ENCODE results near the gene TMEM178B. TPM values are rescaled to one million over a fixed set of nuclear protein-coding genes. Genes with fewer than 3 reads are reported as not detected.

The TMEM178B gene
- polyA plus RNA-seq, 1 of the 3 experiments (the other 2 are of a cell fraction): 0.20 TPM

DNA sequence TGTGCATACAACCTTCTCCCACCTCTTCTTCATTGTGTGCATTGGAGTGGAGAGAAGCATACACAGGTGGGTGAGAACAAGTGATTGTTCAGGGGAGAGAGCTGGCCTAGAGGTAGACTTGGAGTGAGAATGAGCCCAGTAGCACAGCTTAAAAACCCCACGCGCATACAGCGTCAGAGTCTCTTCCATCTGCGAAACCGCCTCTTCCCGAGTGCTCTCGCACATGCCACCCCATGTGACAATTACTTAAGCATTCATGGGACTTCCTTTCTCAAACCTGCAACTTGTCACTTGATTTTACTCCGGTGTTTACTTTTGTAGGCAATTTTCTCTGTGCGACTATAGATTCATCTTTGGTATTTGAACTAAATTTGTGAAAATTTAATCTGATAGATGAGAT lies 300.6 kb downstream of the TMEM178B start (continued):
- TF ChIP-seq, protein P1, sequence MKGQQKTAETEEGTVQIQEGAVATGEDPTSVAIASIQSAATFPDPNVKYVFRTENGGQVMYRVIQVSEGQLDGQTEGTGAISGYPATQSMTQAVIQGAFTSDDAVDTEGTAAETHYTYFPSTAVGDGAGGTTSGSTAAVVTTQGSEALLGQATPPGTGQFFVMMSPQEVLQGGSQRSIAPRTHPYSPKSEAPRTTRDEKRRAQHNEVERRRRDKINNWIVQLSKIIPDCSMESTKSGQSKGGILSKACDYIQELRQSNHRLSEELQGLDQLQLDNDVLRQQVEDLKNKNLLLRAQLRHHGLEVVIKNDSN (IDR thresholded peaks at IDR 0.05; ENCODE audit: borderline replicate concordance, low read depth): no peak
- TF ChIP-seq, protein P2, sequence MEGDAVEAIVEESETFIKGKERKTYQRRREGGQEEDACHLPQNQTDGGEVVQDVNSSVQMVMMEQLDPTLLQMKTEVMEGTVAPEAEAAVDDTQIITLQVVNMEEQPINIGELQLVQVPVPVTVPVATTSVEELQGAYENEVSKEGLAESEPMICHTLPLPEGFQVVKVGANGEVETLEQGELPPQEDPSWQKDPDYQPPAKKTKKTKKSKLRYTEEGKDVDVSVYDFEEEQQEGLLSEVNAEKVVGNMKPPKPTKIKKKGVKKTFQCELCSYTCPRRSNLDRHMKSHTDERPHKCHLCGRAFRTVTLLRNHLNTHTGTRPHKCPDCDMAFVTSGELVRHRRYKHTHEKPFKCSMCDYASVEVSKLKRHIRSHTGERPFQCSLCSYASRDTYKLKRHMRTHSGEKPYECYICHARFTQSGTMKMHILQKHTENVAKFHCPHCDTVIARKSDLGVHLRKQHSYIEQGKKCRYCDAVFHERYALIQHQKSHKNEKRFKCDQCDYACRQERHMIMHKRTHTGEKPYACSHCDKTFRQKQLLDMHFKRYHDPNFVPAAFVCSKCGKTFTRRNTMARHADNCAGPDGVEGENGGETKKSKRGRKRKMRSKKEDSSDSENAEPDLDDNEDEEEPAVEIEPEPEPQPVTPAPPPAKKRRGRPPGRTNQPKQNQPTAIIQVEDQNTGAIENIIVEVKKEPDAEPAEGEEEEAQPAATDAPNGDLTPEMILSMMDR (IDR thresholded peaks at IDR 0.05): no peak
- TF ChIP-seq FOXJ3 (CRISPR knock-in tag; IDR thresholded peaks at IDR 0.05): no peak
- TF ChIP-seq, protein P3, sequence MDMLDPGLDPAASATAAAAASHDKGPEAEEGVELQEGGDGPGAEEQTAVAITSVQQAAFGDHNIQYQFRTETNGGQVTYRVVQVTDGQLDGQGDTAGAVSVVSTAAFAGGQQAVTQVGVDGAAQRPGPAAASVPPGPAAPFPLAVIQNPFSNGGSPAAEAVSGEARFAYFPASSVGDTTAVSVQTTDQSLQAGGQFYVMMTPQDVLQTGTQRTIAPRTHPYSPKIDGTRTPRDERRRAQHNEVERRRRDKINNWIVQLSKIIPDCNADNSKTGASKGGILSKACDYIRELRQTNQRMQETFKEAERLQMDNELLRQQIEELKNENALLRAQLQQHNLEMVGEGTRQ (IDR thresholded peaks at IDR 0.05; ENCODE audit: borderline replicate concordance, low read depth, low read length): no peak
- TF ChIP-seq GATA2 (CRISPR knock-in tag; IDR thresholded peaks at IDR 0.05): no peak

DNA sequence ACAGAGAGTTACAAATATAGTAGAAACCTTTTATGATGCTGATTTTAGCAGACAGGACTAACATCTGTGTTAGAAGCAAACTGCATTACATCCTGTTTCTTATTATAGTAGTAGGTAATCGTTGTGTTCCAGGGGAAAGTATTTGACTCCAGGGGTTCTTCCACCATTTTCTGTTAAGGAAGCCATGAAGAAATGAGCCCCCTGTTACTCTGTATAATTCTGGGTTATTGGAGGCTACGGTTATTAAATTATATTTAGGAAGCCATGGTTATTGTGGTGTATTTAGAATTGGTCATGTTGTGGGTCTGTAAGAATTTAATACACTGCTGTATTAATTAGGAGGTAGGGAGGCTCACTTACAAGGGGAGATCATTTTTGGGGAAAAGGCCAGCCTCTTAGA lies 301.6 kb downstream of the TMEM178B start:
- DNase-seq: no peak
- TF ChIP-seq FOXJ3 (CRISPR knock-in tag; IDR thresholded peaks at IDR 0.05): no peak
- TF ChIP-seq FOXM1 (IDR thresholded peaks at IDR 0.05; ENCODE audit: low read depth): no peak
- TF ChIP-seq, protein P4, sequence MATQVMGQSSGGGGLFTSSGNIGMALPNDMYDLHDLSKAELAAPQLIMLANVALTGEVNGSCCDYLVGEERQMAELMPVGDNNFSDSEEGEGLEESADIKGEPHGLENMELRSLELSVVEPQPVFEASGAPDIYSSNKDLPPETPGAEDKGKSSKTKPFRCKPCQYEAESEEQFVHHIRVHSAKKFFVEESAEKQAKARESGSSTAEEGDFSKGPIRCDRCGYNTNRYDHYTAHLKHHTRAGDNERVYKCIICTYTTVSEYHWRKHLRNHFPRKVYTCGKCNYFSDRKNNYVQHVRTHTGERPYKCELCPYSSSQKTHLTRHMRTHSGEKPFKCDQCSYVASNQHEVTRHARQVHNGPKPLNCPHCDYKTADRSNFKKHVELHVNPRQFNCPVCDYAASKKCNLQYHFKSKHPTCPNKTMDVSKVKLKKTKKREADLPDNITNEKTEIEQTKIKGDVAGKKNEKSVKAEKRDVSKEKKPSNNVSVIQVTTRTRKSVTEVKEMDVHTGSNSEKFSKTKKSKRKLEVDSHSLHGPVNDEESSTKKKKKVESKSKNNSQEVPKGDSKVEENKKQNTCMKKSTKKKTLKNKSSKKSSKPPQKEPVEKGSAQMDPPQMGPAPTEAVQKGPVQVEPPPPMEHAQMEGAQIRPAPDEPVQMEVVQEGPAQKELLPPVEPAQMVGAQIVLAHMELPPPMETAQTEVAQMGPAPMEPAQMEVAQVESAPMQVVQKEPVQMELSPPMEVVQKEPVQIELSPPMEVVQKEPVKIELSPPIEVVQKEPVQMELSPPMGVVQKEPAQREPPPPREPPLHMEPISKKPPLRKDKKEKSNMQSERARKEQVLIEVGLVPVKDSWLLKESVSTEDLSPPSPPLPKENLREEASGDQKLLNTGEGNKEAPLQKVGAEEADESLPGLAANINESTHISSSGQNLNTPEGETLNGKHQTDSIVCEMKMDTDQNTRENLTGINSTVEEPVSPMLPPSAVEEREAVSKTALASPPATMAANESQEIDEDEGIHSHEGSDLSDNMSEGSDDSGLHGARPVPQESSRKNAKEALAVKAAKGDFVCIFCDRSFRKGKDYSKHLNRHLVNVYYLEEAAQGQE (IDR thresholded peaks at IDR 0.05; ENCODE audit: low read depth, low read length): no peak
- no peak for TF ChIP-seq POLR2AphosphoS5 (IDR thresholded peaks at IDR 0.05; ENCODE audit: low read depth, low read length)
- no peak for TF ChIP-seq YY1 (IDR thresholded peaks at IDR 0.05; ENCODE audit: low read depth)
- TF ChIP-seq RCOR1 (IDR thresholded peaks at IDR 0.05; ENCODE audit: low read length): no peak
- TF ChIP-seq CHD2 (IDR thresholded peaks at IDR 0.05; ENCODE audit: low read length, partially characterized antibody): no peak
- no peak for TF ChIP-seq SIN3A (IDR thresholded peaks at IDR 0.05; ENCODE audit: borderline replicate concordance, low read depth, low read length)
- no peak for TF ChIP-seq MXI1 (IDR thresholded peaks at IDR 0.05; ENCODE audit: low read depth, low read length)
- TF ChIP-seq, protein P5, sequence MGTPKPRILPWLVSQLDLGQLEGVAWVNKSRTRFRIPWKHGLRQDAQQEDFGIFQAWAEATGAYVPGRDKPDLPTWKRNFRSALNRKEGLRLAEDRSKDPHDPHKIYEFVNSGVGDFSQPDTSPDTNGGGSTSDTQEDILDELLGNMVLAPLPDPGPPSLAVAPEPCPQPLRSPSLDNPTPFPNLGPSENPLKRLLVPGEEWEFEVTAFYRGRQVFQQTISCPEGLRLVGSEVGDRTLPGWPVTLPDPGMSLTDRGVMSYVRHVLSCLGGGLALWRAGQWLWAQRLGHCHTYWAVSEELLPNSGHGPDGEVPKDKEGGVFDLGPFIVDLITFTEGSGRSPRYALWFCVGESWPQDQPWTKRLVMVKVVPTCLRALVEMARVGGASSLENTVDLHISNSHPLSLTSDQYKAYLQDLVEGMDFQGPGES (IDR thresholded peaks at IDR 0.05; ENCODE audit: low read depth, low read length): no peak
- TF ChIP-seq TAF1 (IDR thresholded peaks at IDR 0.05; ENCODE audit: borderline replicate concordance, low read depth, low read length): no peak
- TF ChIP-seq MEF2A (IDR thresholded peaks at IDR 0.05; ENCODE audit: borderline replicate concordance, low read depth): no peak
- TF ChIP-seq, protein P3 (IDR thresholded peaks at IDR 0.05; ENCODE audit: borderline replicate concordance, low read depth, low read length): no peak
- TF ChIP-seq NFIC (IDR thresholded peaks at IDR 0.05; ENCODE audit: borderline replicate concordance): no peak
- TF ChIP-seq, protein P6, sequence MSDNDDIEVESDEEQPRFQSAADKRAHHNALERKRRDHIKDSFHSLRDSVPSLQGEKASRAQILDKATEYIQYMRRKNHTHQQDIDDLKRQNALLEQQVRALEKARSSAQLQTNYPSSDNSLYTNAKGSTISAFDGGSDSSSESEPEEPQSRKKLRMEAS (IDR thresholded peaks at IDR 0.05; ENCODE audit: low read depth): no peak
- no peak for TF ChIP-seq GATA2 (CRISPR knock-in tag; IDR thresholded peaks at IDR 0.05)
- TF ChIP-seq, protein P7, sequence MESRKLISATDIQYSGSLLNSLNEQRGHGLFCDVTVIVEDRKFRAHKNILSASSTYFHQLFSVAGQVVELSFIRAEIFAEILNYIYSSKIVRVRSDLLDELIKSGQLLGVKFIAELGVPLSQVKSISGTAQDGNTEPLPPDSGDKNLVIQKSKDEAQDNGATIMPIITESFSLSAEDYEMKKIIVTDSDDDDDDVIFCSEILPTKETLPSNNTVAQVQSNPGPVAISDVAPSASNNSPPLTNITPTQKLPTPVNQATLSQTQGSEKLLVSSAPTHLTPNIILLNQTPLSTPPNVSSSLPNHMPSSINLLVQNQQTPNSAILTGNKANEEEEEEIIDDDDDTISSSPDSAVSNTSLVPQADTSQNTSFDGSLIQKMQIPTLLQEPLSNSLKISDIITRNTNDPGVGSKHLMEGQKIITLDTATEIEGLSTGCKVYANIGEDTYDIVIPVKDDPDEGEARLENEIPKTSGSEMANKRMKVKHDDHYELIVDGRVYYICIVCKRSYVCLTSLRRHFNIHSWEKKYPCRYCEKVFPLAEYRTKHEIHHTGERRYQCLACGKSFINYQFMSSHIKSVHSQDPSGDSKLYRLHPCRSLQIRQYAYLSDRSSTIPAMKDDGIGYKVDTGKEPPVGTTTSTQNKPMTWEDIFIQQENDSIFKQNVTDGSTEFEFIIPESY (IDR thresholded peaks at IDR 0.05; ENCODE audit: borderline replicate concordance, low read depth): no peak

More for the DNA sequence above, 301.6 kb downstream of the TMEM178B start:
- Histone ChIP-seq H3K27me3 (ENCODE audit: insufficient read depth) (no peaks in the 10 kb centered on the region), H2AFZ (ENCODE audit: low read depth) (no peak overlapping the region), H3F3A (replicated peaks; ENCODE audit: insufficient read depth) (no peaks in the 10 kb centered on the region), H3K4me3 (ENCODE audit: low read depth in 2 of 2, low read length in 1 of 2) (no peak overlapping the region), H3K36me3 (replicated peaks in 1 of 2; ENCODE audit: control insufficient read depth in 1 of 2, insufficient read depth in 2 of 2, low read length in 1 of 2) (no peaks in the 10 kb centered on the region), H4K20me1 (ENCODE audit: insufficient read depth) (no peaks in the 10 kb centered on the region), H3K9me2 (no peaks in the 10 kb centered on the region; the same call in 1 of the 2 replicates), H3K4me1 (ENCODE audit: control insufficient read depth in 1 of 2, insufficient read depth in 2 of 2, low read depth in 1 of 2, low read length in 1 of 2) (no peaks in the 10 kb centered on the region), H3K9me3 (peaks cover 6% of the 10 kb centered on the region; the same call in 1 of the 2 replicates), H3K9ac (no peak overlapping the region), H3K27ac (ENCODE audit: low read depth in 2 of 2, low read length in 1 of 2) (no peak overlapping the region), H3K79me2 (ENCODE audit: insufficient read depth) (no peaks in the 10 kb centered on the region), H3K4me2 (no peak overlapping the region)
- WGBS (ENCODE audit: low lambda C conversion rate): 21% methylated on average over 2 of the region's 2 CpGs
- POLR2A ChIA-PET: no interaction called here
- CTCF ChIA-PET: no interaction called here

Measured in SK-N-SH (cell line).